ENCODE data around the gene DSCAM. TPM values are rescaled to one million over a fixed set of nuclear protein-coding genes. Genes with fewer than 3 reads are reported as not detected.

Gene DSCAM
- total and polyA plus RNA-seq, 10 of the 15 experiments (the other 5 are each of a cell fraction or from before 2014, with no cell fraction given): not detected

- no peak for TF ChIP-seq ZBTB40 (IDR thresholded peaks at IDR 0.05; ENCODE audit: borderline replicate concordance)
- no peak for TF ChIP-seq ESRRA (IDR thresholded peaks at IDR 0.05; ENCODE audit: low read length)
Observed at GRCh38 chr21:40053007-40053406, 794.0 kb downstream of the DSCAM start (continued).

- ChIA-PET SMC1A (ENCODE audit: uncharacterized antibody, unreplicated experiment) (no interaction called here), RAD21 (ENCODE audit: unreplicated experiment) (no interaction called here), POLR2A (no interaction called here), CTCF (no interaction called here)
- Histone ChIP-seq H3K4me2 (ENCODE audit: control insufficient read depth, insufficient read depth) (no peak overlapping the region), H4K20me1 (ENCODE audit: control insufficient read depth, insufficient read depth) (no peaks in the 10 kb centered on the region), H2AFZ (ENCODE audit: control insufficient read depth, low read depth, low read length) (no peak overlapping the region), H3K4me1 (ENCODE audit: control insufficient read depth, insufficient read depth, low read length) (no peaks in the 10 kb centered on the region), H3K9me3 (replicated peaks; ENCODE audit: control insufficient read depth, insufficient read depth, low read length) (no peaks in the 10 kb centered on the region; the same call in 2 of the 3 replicates), H3K4me3 (no peak overlapping the region), H3K79me2 (ENCODE audit: control insufficient read depth, insufficient read depth, low read length) (no peaks in the 10 kb centered on the region), H3K36me3 (ENCODE audit: control insufficient read depth in 2 of 2, insufficient read depth in 2 of 2, low read length in 1 of 2) (no peaks in the 10 kb centered on the region), H3K27me3 (replicated peaks in 1 of 2; ENCODE audit: control insufficient read depth in 2 of 2, insufficient read depth in 2 of 2, low read length in 1 of 2) (no peaks in the 10 kb centered on the region), H3K27ac (ENCODE audit: control insufficient read depth, insufficient read depth) (no peak overlapping the region), H3K9ac (ENCODE audit: control insufficient read depth, insufficient read depth, low read length) (no peak overlapping the region)
- intact Hi-C loops (cut with micrococcal nuclease; ENCODE audit: unreplicated experiment): no loop called here
- WGBS (ENCODE audit: insufficient coverage, insufficient replicate concordance, low lambda C conversion rate, missing lambda C conversion rate): 0% methylated on average over 2 of the region's 2 CpGs
- ATAC-seq: no peak
- no TSS peak for BruUV-seq (replicated peaks)
- in situ Hi-C loops (cut with MboI): no loop called here
- no peak for FAIRE-seq
- no peak for DNase-seq (ENCODE audit: low read depth, low spot score)
- TF ChIP-seq RAD51 (IDR thresholded peaks at IDR 0.05) (no peak), RCOR1 (conservative IDR thresholded peaks at IDR 0.05; ENCODE audit: low read depth, low read length) (no peak), IRF5 (IDR thresholded peaks at IDR 0.05; ENCODE audit: borderline replicate concordance) (no peak), RB1 (IDR thresholded peaks at IDR 0.05; ENCODE audit: borderline replicate concordance) (no peak), POU2F2 (IDR thresholded peaks at IDR 0.05; ENCODE audit: borderline replicate concordance, low read depth, low read length) (no peak), ATF7 (IDR thresholded peaks at IDR 0.05; ENCODE audit: low read depth) (no peak), TCF3 (IDR thresholded peaks at IDR 0.05; ENCODE audit: borderline replicate concordance, insufficient read depth, low read depth, low read length) (no peak), ELK1 (IDR thresholded peaks at IDR 0.05; ENCODE audit: low read depth, low read length) (no peak), JUNB (IDR thresholded peaks at IDR 0.05) (no peak), CBX5 (IDR thresholded peaks at IDR 0.05; ENCODE audit: low read depth) (no peak), SUPT20H (IDR thresholded peaks at IDR 0.05; ENCODE audit: borderline replicate concordance, control insufficient read depth, low read depth, low read length) (no peak), ZBTB4 (CRISPR knock-in tag; IDR thresholded peaks at IDR 0.05) (no peak)
Observed at GRCh38 chr21:40052276-40052675, 794.7 kb downstream of the DSCAM start.

All from GM12878 (cell line).